Fibroblast of gingiva (primary cell): Measurements from ENCODE around the gene BTBD17.

Source experiments
- DNase-seq: peaks from one replicate; pipeline ENCODE4 v3.0.0-alpha.2; 2011; ENCODE audit warnings: low read depth

Gene BTBD17

DNA sequence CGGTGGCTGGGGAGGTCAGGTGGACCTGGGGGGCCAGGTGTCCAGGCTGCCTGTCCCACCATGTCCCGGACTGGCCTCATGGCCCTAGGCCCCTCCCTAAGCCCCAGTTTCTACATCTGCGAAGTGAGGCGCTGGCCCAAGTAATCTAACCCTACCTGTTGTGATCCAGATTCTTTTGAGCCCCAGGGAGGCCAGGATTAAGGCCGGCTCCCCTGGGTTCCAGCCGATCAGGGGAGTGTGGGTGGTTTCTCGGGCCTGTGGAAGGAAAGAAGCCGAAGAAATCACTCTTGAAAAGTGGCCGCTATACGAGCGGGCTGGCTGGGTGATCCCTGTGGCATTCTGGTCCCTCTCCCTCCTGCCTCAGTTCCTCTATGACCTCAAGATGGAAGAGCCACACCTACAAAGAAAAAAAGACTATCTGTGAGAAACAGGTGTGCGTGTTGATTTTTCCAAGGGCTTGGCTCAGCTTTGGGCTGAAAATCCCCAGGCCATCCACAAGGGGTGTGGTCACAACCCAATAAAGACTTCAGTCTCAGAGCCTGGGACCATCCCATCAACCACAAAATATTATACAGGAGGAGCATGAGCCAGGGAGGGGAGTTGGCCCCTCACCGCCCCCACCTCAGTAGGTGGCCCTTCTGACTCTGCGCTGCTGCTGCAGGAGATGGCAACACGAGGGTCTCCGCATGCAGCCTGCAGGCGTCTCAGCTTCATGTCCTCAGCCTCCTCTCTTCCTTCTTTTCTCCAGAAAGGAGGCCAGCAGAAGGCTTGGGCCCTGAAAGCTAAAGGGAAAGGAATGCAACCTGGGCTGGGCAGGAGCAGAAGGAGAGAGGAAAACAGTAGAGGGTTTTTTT is 25.9 kb upstream of the BTBD17 start:
- no peak for DNase-seq

DNA sequence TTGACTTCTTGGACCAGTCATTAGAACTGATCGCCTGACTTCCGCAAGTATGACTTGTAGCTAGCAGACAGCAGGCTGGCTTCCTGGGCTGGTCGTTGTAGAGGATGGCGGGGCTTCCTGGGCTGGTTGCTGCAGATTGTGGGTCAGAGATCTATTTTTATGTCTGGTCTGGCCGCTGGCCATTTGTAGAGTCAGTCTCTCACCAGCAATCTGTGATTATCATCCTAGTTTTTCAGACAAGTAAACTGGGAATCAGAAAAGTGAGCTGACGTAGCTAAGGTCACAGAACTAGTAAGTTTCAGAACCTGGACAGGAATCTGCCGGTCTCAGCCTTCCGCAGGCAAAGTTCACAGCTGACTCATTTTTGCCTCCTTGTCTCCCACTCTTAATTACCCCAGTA is 24.7 kb upstream of the BTBD17 start:
- no peak for DNase-seq

DNA sequence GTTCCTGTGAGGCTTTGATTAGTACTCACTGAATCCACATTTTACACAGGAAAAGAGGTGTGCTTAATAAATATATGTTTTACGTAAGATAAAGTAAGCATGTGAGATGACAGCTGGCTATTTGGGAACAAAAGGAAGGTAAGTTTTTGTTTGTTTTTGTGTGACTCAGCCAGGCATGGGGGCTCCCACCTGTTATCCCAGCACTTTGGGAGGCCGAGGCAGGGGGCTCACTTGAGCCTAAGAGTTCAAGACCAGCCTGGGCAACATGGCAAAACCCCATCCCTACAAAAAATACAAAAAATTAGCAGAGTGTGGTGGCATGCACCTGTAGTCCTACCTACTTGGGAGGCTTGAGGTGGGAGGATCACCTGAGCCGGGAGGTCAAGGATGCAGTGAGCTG is 23.5 kb upstream of the BTBD17 start:
- DNase-seq: no peak

DNA sequence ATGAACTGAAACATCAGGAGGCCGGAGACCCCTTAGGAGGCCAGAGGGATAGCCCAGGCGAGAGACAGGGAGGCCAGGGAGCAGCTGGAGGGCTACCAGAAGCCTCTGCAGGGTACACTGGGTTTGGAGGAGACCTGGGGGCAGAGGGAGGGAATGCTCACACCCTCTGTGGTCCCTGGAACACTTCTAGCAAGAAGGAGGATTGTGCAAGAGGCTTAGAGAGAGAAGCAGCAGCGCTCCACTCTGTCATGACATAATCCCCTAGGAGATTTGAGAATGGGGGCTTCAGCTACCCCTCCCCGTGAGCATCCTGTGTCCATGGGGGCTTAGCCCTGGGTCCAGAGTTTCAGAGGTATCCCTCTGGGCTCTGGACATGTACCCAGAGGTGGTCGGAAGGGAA is 21.5 kb upstream of the BTBD17 start:
- DNase-seq: no peak

DNA sequence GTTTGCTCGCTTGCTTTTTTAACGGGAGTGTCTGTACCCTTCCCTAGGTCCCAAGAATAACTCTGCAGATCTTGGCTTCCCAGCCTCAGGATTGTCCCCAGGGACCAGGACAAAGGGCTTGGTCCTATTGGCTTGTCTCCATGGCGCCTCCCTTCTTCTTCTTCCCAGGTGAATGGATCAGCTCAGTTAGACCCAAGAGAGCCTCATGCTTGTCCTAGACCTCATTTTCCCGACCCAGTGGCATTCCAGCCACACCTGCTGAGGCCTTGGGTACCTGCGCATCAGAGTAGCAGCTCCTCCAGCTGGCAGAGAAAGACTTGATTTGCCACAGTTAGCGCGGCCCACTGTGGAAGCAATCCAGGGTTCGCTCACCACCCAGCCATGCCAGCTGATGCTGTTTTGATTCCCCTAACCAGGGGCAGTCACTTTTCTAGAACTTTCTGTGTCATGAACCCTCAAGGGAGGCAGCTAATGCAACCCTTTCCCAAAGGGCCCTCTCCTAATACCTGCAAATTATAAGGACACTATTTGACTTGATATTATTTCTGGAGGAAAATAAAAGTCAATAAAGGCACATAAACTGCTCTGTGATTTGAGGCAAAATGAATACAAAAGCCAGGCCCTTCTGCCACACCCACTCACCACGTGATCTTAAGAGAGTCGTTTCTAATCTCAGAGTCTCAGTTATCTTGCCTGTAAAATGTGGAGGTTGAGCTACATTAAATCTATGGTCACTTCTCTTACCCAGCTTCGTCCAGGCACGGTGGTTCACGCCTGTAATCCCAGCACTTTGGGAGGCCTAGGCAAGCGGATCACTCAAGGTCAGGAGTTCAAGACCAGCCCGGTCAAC is 19.5 kb upstream of the BTBD17 start:
- DNase-seq: no peak

DNA sequence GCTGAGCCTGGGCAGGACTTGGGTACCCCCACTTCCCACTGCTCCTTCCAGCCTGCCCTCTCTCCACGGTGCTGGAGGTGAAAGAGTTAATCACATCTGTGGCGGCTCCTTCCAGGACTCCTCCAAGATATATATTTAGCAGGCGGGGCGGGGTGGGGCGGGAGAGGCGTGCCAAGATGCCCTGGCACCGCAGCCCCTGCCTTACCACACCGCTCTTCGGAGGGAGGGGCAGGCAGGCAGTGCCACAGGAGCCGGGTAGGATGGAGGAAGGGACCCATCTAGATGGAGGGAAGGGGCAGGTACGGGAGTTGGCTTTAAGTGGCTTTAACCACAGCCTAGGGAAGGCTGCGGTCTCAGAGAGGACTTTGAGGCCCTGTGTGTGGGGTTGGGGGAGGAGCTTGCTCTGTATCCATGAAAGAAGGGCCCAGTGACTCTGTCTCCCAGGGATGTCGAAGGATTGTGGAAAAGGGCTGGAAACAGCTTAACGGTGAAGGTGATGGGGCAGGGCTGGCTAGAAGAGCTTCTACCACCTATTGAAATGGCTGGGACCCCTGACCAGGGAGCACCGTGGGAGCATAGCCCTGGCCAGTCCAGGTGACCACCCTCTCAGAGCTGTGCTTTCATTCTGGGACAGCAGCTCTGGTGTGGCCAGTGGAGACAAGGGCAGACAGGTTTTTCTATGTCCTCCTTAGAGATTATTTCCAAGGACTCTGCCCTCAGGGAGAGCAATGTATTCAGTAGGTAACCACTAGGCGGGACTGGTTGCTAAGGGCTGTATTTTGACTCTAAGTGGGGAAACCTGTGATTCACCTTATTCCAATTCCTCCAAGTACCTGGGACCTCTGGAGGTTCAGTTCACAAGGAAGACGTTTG is 18.7 kb upstream of the BTBD17 start:
- DNase-seq: no peak

DNA sequence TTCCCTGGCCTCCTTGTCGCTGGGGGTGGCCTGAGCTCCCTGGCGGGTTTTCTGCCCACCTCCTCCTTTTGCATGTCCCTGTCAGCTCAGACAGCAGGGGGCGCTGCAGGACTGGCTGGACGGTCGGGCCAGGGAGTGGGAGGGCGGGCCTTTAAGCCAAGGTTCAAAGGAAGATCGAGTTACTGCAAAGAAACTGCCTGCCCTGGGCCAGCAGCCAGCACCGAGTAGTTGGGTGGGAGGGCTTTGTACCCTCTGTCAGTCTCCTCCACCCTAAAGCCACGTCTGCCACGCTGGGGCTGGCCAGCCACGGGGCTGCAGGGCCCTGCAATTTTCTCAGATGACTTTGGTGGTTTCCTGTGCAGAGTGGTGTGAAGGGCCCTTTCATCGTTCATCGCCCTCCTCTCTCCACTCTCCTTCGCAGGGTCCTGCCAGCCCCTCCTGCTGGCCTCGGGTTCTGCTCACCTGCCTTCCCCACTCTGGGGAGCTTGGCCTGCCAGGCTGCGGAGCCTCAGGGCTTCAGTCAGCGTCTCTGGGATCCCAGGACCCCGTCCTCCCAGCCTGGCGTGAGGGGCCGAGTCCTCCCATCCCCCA is 17.9 kb upstream of the BTBD17 start:
- peak; percentile 47 for DNase-seq

DNA sequence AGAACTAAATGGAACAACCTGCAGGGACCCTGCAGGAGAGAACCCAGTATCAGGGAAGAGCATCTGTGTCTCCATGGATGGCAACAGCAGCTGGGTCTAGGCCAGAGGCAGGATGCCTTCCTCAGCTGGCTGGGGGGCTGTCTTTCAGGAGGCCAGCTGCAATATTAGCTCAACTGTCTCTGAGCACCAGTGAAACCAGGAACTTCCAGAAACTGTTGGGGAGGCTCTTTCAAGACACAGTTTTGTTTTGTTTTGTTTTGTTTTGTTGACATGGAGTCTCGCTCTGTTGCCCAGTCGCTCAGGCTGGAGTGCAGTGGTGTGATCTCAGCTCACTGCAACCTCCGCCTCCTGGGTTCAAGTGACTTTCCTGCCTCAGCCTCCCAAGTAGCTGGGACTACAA is 13.2 kb upstream of the BTBD17 start:
- no peak for DNase-seq

DNA sequence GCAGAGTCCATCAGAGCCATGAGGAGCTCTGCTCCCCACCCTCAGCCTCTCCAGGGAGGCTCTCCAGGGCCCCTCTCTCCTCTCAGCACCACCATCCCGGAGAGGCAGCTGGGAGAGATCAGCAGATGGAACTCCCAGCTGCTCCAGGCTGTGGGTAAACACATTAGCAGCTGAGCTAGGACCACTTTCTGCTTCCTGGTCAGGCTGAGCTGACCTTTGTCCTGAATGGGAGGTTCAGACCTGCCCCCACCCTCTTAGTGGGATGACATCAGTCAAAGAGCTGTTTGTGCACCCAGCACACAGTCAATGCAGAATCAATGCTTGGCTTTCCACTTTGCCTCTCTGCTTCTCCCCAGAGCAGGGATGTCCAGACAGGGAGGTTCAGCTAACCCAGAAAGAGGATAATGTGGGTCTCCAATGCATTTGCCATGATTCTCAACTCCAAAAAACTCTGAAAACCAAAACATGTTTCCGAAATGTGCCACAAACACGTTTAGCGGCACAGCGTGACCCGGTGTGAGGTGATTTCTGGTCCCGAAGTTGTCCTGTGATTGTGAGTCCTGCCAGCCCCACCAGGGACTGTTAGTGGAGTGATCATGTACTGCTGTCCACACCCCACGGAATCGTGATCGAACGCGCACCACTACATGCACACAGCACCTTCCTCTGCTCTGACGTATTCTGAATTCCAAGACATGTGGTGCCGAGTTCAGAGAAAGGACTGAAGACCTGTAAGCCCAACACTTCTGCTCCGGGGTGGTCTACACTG is 12.4 kb upstream of the BTBD17 start:
- no peak for DNase-seq

DNA sequence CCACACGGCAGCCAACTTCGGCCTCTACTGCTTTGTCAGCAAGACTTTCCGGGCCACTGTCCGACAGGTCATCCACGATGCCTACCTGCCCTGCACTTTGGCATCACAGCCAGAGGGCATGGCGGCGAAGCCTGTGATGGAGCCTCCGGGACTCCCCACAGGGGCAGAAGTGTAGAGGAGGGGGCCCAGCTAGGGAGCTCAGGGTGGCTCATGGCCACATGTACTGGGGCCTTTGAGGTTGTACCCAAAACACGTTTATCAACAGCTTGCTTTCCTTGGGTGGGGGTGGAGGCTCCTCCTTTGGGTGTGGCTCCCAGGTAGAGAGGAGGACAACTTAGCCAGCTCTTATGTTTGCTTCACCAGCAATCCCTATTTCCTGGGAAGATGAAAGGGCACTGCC is 10.8 kb upstream of the BTBD17 start:
- no peak for DNase-seq

DNA sequence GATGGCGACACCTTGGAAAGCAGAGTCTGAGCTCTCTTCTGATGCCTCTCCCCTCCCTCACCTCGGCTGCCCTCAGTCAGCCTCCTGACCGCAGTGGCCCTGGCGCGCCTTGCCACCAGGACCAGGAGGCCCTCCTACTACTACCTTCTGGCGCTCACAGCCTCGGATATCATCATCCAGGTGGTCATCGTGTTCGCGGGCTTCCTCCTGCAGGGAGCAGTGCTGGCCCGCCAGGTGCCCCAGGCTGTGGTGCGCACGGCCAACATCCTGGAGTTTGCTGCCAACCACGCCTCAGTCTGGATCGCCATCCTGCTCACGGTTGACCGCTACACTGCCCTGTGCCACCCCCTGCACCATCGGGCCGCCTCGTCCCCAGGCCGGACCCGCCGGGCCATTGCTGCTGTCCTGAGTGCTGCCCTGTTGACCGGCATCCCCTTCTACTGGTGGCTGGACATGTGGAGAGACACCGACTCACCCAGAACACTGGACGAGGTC is 10.0 kb upstream of the BTBD17 start:
- DNase-seq: no peak

DNA sequence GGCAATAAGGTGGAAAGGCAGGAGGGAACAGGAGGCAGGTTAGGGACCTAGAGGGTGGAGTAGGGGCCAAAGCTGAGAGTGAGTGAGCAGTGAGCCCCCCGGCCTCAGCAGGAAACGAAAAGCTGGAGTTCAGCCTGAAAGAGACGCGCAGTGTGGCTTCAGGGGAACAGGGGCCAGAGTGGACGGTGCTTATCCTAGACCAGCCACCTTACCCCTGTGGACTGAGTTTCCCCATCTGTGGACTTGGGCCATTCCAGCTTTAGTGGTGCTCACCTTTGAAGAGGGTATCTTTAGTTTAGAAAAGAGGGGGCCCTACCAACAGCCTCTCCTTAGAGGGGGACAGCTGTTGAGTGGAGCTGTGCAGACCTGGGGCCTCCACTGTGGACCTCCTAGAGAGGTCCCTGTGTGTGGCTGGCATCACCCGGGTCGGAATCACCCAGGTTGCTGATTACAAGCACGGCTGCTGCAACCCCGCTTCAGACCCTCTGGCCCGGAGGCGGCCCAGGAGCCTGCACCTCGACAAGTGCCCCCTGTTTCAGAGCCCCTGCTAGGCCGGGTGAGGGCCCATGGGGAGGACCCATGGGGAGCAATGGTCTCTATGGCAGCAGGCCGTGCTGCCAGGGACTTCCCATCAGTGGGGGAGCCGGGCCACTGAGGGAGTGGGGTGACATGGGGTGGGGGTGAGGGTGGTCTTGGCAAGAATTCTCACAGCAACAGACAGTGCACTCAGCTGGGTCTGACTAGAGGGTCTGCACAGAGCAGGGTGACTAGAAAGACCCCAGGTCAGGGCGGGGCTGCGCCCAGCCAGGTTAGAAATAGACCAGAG is 8.2 kb upstream of the BTBD17 start:
- DNase-seq: no peak

DNA sequence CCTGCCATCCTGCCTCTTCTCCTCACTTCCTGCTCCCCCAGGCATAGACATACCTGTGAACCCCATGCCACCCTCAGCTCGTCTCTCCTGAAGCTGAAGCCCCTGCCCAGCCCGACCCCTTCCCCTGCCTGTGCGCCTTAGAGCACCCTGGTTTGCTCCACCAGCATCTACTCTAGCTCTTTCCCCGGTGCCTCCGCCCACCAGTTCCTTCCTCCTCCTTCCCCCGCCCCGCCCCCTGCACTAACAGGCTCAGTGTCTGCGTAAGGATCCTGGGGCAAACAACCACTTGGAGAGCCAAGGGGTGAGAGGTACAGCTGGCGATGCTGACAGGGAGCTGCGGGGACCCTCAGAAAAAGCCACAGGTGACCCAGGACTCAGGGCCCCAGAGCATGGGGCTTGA is 7.6 kb upstream of the BTBD17 start:
- DNase-seq: no peak

DNA sequence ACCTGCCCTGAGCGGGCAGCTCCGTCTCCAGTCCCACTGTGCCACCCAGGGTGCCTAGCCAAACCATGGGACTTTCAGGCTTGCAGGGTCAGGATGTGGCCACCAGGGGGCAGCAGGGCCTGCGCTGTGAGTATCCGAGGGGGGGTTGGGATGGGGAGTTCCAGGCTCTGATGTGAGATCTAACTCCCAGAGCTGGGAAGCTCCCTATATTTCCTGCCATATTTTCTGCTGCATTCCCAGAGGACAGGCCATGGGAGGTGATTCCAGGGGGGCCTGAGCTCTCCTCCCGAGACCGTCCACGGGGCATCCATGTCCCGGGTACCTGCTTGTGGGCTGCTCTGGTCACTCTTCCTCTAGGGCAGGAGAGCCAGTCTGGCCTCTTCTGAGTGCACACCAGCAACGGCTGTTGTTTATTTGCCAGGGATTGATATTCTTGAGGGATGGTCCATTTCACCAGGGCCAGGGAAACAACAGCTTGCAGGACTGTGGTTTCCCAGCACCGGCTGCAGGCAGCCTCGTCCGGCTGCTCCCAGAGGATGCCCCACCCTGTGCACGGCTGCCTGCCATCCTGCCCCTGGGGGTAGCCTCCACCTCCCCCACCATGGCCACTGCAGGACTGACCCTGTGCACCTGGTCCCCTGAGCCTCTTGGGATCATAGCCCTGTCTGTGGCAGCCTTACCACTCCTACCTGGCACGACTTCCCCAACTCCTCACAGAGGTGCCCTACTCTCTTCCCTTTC is 6.8 kb upstream of the BTBD17 start:
- peak; percentile 32 for DNase-seq

DNA sequence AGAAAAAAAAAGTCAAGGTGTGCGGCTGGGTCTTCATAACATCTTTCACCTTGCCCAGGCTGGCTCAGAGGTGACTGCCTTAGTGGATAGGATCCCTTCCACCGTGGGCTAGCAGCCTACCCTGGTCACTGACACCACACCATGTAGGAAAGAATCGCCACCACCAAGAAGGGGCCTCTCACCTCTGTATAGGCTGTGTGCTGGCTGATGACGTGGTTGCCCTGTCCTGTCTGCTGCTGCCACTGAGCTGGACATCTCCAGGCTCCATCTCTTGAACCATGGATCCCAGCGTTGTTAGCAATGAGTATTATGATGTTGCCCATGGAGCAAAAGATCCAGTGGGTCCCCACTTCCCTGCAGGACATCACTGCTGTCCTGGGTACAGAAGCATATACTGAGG is 5.5 kb upstream of the BTBD17 start, which contains the start of gene GPR142:
GPR142 (plus strand) TSS at position 301 of the 400 bp plus-strand sequence. CDS start 2,035 bp downstream, outside the sequence.
- no peak for DNase-seq

DNA sequence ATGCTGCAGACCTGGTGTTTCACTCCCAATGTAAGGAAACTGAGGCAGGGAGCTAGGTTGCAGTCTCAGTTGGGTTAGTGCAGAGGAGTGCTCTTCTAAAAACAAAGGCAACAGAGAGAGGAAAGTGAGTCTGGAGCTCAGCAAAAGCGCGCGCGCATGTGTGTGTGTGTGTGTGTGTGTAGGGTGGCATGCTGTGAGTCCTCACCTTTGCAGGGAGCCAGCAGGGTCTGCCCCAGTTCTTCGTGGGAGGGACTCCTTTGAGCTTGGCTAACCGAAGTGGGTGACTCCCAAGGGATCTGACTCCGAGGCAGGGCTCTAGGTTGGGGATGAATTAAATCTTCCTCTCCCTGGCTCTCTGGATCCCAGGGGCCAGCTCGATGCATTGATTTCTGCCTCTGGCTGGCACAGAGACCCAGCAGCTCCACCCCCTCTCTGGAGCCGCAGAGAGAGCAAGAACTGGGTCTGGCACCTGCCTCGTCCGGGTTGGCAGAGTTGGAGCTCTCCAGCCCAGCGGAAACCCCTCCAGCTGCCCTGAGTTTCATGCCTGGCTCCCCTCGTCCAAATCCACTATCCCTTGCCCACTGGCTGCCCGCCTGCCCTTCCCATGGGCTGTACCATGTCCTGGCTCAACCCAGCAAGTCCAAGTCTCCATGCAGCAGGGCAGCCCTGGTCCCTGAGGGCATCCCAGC is 1.3 kb upstream of the BTBD17 start:
- no peak for DNase-seq

DNA sequence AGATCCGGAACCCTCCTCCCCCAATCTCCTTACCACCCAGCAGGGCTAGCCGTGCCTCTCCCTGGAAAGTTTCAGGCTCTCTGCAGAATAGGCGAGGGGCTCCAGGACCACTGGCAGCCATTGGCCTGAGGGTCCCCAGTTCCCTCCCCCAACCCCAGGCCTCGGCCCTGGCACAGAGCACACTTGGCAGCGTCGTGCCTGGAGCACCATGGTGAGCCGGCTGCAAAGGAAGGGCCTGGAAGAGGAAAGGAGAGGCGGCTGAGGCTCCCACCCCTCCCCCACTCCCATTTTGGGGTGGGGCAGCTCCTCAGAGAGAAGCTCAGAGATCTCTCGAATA is 369 bp upstream of the BTBD17 start:
- no peak for DNase-seq

DNA sequence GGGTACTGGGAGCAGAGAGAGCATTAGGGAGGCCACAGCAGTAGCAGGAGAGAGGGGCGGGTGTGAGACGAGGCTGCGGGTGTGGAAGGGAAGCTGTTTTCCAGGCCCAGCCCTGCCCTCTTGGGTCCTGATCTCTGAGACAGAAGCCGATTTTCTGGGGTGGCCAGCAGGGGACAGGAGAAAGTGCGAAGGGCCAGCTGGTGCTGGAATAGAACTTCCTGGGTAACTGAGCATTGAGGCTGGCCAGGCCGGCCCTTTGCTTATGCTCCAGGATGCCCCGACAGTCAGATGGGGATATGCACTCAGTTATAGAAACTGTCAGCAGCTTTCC is 804 bp downstream of the BTBD17 start:
- no peak for DNase-seq

DNA sequence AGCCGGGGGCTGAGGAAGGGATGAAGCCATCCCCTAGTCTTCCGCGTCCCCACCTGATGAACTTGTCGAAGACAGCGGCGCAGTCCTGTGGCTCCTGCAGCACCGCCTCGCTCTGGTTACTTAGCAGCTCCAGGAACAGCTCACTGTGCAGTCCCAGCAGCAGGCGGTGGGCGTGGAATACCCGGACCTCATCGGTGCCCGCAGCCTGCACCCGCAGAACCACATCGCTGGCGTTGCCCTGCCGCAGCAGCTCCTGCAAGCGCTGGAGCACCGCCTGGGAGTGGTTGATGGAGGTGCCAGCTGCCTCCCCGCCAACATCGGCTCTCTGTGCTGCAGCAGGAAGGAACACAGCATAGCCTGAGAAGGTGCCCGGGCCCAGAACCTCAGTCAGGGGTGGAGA is 1.8 kb downstream of the BTBD17 start:
- DNase-seq: no peak
